ENCODE results near the gene PPFIA1.

- no peak for TF ChIP-seq POLR2A (IDR thresholded peaks at IDR 0.05)
- TF ChIP-seq, protein P1, sequence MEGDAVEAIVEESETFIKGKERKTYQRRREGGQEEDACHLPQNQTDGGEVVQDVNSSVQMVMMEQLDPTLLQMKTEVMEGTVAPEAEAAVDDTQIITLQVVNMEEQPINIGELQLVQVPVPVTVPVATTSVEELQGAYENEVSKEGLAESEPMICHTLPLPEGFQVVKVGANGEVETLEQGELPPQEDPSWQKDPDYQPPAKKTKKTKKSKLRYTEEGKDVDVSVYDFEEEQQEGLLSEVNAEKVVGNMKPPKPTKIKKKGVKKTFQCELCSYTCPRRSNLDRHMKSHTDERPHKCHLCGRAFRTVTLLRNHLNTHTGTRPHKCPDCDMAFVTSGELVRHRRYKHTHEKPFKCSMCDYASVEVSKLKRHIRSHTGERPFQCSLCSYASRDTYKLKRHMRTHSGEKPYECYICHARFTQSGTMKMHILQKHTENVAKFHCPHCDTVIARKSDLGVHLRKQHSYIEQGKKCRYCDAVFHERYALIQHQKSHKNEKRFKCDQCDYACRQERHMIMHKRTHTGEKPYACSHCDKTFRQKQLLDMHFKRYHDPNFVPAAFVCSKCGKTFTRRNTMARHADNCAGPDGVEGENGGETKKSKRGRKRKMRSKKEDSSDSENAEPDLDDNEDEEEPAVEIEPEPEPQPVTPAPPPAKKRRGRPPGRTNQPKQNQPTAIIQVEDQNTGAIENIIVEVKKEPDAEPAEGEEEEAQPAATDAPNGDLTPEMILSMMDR (IDR thresholded peaks at IDR 0.05) = no peak
Measured at GRCh38 chr11:70229737-70230136, 40.8 kb upstream of the PPFIA1 start.

All from ovary (tissue), 3 donors.